HepG2 (cell line): Measurements from ENCODE around the gene TFB1M. TPM values are rescaled to one million over a fixed set of nuclear protein-coding genes. Genes with fewer than 3 reads are reported as not detected.

ENCODE experiments used
- CCDC6 ChIP-seq: sonication (generic); formaldehyde crosslinking; IDR thresholded peaks from 2 replicates; pipeline ENCODE4 v1.8.1; 2022; ENCODE audit warnings: mild to moderate bottlenecking, missing genetic modification reagents, moderate library complexity
- CENPBD1 ChIP-seq: sonication (generic); formaldehyde crosslinking; IDR thresholded peaks from 2 replicates; pipeline ENCODE4 v1.8.0; 2022; ENCODE audit warnings: missing genetic modification reagents, low read depth, mild to moderate bottlenecking, borderline replicate concordance
- EHMT2 ChIP-seq: fragments of 200-600 bp; sonication (generic); IDR thresholded peaks from 2 replicates; pipeline ENCODE4 v1.7.0; 2017; ENCODE audit warnings: antibody characterized with exemption, low read depth, low read length, borderline replicate concordance
- GLI4 ChIP-seq: sonication (generic); formaldehyde crosslinking; IDR thresholded peaks from 2 replicates; pipeline ENCODE4 v1.5.1; 2020; ENCODE audit warnings: missing genetic modification reagents, mild to moderate bottlenecking, moderate library complexity, borderline replicate concordance
- IRF9 ChIP-seq: sonication (generic); formaldehyde crosslinking; IDR thresholded peaks from 2 replicates; pipeline ENCODE4 v1.8.0; 2022; ENCODE audit warnings: missing genetic modification reagents, mild to moderate bottlenecking, borderline replicate concordance
- ISX ChIP-seq: sonication (generic); formaldehyde crosslinking; conservative IDR thresholded peaks from 2 replicates; pipeline ENCODE4 v1.5.0; 2020; ENCODE audit warnings: missing genetic modification reagents
- KAT7 ChIP-seq: IDR thresholded peaks from 2 replicates; pipeline ENCODE4 v1.6.1; 2018; ENCODE audit warnings: borderline replicate concordance, missing compliant biosample characterization
- MAX ChIP-seq: IDR thresholded peaks from 2 replicates; pipeline ENCODE4 v1.6.1; 2012; ENCODE audit warnings: inconsistent platforms
- MED13 ChIP-seq: sonication (generic); formaldehyde crosslinking; IDR thresholded peaks from 2 replicates; pipeline ENCODE4 v1.5.0; 2020; ENCODE audit warnings: missing genetic modification reagents
- MLLT10 ChIP-seq: sonication (generic); formaldehyde crosslinking; IDR thresholded peaks from 2 replicates; pipeline ENCODE4 v1.4.0; 2020; ENCODE audit warnings: missing genetic modification reagents
- NCOA5 ChIP-seq: sonication (generic); formaldehyde crosslinking; IDR thresholded peaks from 2 replicates; pipeline ENCODE4 v1.4.0; 2020; ENCODE audit warnings: missing genetic modification reagents
- PHF8 ChIP-seq: sonication (generic); formaldehyde crosslinking; IDR thresholded peaks from 2 replicates; pipeline ENCODE4 v1.5.0; 2020; ENCODE audit warnings: missing genetic modification reagents
- RERE ChIP-seq: IDR thresholded peaks from 2 replicates; pipeline ENCODE4 v1.6.1; 2016; ENCODE audit warnings: low read depth, missing genetic modification reagents, missing compliant biosample characterization
- RORA ChIP-seq: sonication (generic); formaldehyde crosslinking; IDR thresholded peaks from 2 replicates; pipeline ENCODE4 v1.5.0; 2020; ENCODE audit warnings: mild to moderate bottlenecking, missing genetic modification reagents, moderate library complexity
- SMAD1 ChIP-seq: sonication (generic); formaldehyde crosslinking; IDR thresholded peaks from 2 replicates; pipeline ENCODE4 v1.4.0; 2020; ENCODE audit warnings: missing genetic modification reagents, low read depth, mild to moderate bottlenecking, borderline replicate concordance
- THAP7 ChIP-seq: sonication (generic); formaldehyde crosslinking; IDR thresholded peaks from 2 replicates; pipeline ENCODE4 v1.8.1; 2023; ENCODE audit warnings: mild to moderate bottlenecking, missing genetic modification reagents
- ZNF350 ChIP-seq: sonication (generic); formaldehyde crosslinking; IDR thresholded peaks from 2 replicates; pipeline ENCODE4 v1.4.0; 2020; ENCODE audit warnings: mild to moderate bottlenecking, low read depth, missing genetic modification reagents, borderline replicate concordance
- ZNF577 ChIP-seq: sonication (generic); formaldehyde crosslinking; IDR thresholded peaks from 2 replicates; pipeline ENCODE4 v1.4.0; 2020; ENCODE audit warnings: mild to moderate bottlenecking, low read depth, missing genetic modification reagents, borderline replicate concordance
- ZNF597 ChIP-seq: sonication (generic); formaldehyde crosslinking; IDR thresholded peaks from 2 replicates; pipeline ENCODE4 v1.5.0; 2020; ENCODE audit warnings: missing genetic modification reagents
- ZNF768 ChIP-seq: sonication (generic); formaldehyde crosslinking; IDR thresholded peaks from 2 replicates; pipeline ENCODE4 v1.4.0; 2020; ENCODE audit warnings: missing genetic modification reagents
- polyA plus RNA-seq, 8 experiments: library from polyadenylated mRNA; depleted of rRNA in 3 of 8; stranded (reverse) in 7 of 8; unstranded in 1 of 8; fragments of >200 nt; fragmentation: Illumina TruSeq in 4 of 8; extraction: Trizol in 4 of 8; gene quantifications; 2 replicates each; pipeline versions ENCODE4 v1.2.1 to v1.2.3, GENCODE V29; 2011 to 2016; ENCODE audit warnings: low read depth in 4 of 8, missing spikeins in 1 of 8, mixed read lengths in 1 of 8; ENCODE audit not compliant: insufficient read depth in 1 of 8
- total RNA-seq, 5 experiments: library from RNA; depleted of rRNA; stranded (reverse); fragments of >200 nt; fragmentation: Illumina TruSeq; extraction: Trizol; gene quantifications; 2 replicates each; pipeline ENCODE4 v1.2.3, GENCODE V29; 2016; ENCODE audit warnings: low read depth in 1 of 5

Gene TFB1M
- total and polyA plus RNA-seq, 2 of the 13 experiments (the other 11 are each of a cell fraction or from before 2014, with no cell fraction given) = 91.4 to 122 TPM

GRCh38 chr6:155314092-155314772 is at the start of gene TFB1M (continued):
- no peak for TF ChIP-seq RORA
- TF ChIP-seq MAX = peak; percentile 64
- TF ChIP-seq EHMT2 = no peak
- peak; percentile 92; the same call in 1 of the 2 replicates for TF ChIP-seq ZNF350 (CRISPR knock-in tag)
- peak; percentile 80; the same call in 1 of the 2 replicates for TF ChIP-seq SMAD1 (CRISPR knock-in tag)
- no peak for TF ChIP-seq THAP7 (CRISPR knock-in tag)
- TF ChIP-seq ZNF768 = peak; percentile 47; the same call in 1 of the 2 replicates
- 0 out of 2 replicates have a peak, but pooled peaks have one; percentile 67 for TF ChIP-seq ZNF597
- TF ChIP-seq RERE (CRISPR knock-in tag) = no peak; the same call in 1 of the 2 replicates
- peak; percentile 60; the same call in 1 of the 2 replicates for TF ChIP-seq KAT7 (CRISPR knock-in tag)
- TF ChIP-seq NCOA5 (CRISPR knock-in tag) = 0 out of 2 replicates have a peak, but pooled peaks have one; percentile 21
- TF ChIP-seq MED13 = peak; percentile 45; the same call in 1 of the 2 replicates
- no peak for TF ChIP-seq MLLT10 (CRISPR knock-in tag)
- TF ChIP-seq ZNF577 (CRISPR knock-in tag) = 0 out of 2 replicates have a peak, but pooled peaks have one; percentile 81
- peak; percentile 88 for TF ChIP-seq PHF8 (CRISPR knock-in tag)
- peak; percentile 62; the same call in 1 of the 2 replicates for TF ChIP-seq CCDC6 (CRISPR knock-in tag)
- peak; percentile 30; the same call in 1 of the 2 replicates for TF ChIP-seq GLI4
- TF ChIP-seq CENPBD1 = no peak
- TF ChIP-seq ISX (CRISPR knock-in tag) = no peak
- TF ChIP-seq IRF9 (CRISPR knock-in tag) = no peak; the same call in 1 of the 2 replicates
